HG03378 (cell line): ENCODE measurements around the gene TMEM51.
"Not testable (repeated sequence)": the region's sequence is repeated elsewhere in the genome, so short reads cannot be mapped to it uniquely, and the experiment has no call there.

ENCODE experiments used
- ATAC-seq: cut with Tn5 transposase; IDR thresholded peaks from one replicate; pipeline ENCODE4 v1.9.1; 2021; ENCODE audit warnings: mild to moderate bottlenecking, moderate library complexity; ENCODE audit not compliant: unreplicated experiment

TMEM51 gene

DNA sequence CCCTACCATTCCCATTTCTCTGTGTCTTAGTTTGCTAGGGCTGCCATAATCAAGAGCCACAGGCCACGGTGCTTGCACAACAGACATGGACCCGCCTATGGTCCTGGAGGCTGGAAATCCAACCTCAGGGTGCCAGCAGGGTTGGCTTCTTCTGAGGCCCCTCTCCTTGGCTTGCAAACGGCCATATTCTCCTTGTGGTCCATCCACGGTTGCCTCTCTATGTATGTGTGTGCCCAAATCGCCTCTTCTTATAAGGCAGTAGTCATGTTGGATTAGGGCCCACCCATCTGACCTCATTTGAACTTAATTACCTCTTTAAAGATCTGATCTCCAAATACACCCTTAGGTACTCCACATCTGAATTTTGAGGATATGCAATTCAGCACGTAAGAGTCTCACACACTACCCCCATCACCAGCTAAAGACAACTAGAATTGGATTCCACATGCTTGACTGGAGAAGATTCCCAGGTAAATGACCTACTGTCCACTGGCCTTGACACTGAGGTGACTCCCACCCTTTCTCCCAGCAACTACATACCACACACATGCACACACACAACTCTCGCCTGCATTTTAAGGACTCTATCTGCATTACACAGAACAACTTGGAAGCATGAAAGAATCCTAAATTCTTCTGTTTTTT is 28.3 kb upstream of the TMEM51 start:
- no peak for ATAC-seq

DNA sequence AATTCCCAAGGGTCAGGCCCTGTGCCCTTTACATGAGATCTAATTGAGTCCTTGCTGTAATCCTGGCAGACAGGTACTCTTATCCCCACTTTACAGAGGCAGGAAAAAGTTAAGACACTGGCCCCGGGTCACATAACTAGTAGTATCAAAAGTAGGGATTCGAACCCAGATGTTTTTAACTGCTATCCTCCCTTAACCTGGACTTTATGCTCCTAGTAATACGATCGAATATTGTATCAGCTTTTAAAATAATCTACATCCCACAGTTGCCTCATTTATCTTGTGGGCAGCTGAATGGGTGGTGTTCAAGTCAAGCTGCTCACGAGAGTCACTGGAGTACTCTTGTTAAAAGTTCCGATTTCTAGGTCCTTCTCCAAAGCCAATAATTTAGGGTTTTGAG is 25.5 kb upstream of the TMEM51 start:
- ATAC-seq = no peak

DNA sequence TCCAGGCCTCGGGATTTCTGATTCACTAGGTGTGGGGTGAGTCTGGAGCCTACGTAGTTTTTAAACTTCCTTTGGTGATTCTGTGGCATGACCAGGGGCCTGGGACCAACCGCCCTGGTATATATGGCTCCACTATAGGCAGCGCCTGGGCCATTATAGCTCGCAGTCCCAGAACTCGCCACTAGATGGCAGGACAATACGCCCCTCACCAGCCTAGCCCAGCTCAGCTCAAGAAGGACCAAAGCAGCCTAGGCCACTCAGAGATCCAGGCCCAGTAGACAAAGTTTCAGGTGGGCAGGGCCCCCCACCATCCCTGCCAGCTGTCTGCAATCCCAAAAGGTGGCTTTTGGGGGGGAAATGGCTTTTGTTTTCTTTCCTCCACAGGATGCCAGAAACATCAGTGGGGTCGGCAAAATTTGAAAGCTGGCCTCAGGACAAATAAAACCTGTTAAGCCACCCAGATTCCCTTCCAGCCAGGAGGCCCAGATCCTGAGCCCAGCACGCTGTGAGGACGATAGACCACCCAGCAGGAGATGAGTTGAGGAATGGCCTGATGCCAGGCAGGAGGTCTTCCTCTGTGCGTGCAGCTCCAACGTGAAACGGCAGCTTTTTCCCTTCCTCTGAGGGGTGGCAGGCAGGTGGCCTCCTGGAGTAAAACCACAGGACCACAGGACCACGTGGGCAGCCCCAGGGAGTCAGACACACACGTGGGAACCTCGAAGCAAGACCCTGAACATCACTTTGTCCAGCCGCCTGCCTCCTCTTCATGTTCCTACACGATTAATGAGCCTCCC is 24.8 kb upstream of the TMEM51 start:
- no peak for ATAC-seq

DNA sequence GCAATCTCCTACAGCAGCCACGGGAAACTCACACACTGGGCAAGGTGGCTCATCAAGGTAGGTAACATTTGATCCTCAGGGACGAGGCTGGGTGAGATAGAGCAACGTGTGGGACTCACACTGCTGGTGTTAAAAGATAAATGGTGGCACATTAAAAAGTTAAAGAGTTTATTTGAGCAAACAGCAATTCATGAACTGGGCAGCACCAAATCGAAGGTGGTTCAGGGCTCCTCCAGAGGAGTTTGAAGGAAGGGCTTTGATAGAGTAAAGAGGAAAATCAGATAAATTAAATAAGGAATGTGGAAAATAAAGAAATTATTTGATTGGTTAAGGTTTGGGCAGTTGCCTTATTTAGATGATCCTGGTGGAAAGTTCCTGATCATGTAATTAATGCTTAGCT is 23.6 kb upstream of the TMEM51 start:
- no peak for ATAC-seq

DNA sequence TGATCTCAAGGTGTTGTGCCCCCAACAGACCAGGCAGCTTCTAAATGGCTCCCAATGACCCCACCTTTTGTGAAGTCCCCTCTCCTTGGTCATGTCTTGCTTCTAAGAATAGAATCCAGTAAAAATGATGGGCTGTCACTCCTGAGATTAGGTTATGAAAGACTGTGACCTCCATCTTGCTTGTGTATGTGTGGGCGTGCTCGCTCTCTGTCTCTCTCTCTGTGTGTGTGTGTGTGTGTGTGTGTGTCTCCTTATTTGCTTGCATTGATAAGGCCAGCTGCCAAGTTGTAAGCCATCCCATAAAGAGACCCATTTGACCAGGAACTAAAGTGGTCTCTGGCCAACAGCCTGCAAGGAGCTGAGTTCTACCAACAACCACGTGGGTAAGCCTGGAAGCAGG is 22.9 kb upstream of the TMEM51 start:
- no peak for ATAC-seq

DNA sequence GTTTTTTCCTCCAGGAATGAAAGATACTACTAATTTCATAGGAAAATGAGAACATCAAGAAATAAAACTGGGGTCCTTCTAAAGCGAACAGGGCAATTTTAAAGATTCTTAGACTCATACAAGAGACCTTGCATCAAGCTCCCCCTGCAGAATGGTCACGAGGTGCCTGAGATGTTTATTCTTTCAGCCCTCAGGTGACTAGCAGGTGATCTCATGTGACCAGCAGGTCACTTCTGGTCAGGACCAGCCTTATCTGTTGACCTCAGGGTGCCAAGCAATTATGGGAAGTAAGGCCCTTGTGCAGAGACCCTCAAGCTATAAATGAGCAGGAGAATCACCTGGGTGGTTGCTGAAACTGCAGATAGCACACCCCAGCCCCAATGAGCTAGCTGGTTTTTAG is 20.6 kb upstream of the TMEM51 start:
- ATAC-seq = no peak

DNA sequence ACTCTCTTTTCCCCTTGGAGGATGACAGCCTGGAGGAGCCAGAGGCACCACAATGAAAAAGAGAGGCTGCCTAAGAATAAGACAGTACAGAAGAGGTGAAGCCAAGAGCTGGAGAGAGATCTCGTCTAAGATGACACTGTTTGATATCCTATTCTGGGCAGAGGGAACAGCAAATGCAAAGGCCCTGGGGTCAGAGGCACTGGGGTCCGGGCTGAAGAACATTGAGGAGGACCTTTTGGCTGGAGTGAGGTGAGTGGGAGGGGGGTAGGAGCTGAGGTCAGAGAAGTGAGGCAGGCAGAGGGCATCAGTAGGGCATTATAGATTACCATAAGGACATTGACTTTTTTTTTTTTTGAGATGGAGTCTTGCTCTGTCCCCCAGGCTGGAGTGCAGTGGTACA is 19.3 kb upstream of the TMEM51 start:
- no peak for ATAC-seq

DNA sequence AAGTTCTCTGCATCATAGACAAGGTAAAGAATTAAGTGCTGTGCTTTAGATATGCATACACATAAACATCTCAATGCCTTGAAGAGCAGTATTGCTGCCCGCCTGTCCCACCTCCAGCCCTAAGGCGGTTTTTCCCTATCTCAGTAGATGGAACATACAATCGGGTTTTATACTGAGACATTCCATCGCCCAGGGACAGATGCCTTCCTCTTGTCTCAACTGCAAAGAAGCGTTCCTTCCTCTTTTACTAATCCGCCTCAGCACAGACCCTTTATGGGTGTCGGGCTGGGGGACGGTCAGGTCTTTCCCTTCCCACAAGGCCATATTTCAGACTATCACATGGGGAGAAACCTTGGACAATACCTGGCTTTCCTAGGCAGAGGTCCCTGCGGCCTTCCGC is 17.9 kb upstream of the TMEM51 start:
- ATAC-seq = not testable (repeated sequence)

DNA sequence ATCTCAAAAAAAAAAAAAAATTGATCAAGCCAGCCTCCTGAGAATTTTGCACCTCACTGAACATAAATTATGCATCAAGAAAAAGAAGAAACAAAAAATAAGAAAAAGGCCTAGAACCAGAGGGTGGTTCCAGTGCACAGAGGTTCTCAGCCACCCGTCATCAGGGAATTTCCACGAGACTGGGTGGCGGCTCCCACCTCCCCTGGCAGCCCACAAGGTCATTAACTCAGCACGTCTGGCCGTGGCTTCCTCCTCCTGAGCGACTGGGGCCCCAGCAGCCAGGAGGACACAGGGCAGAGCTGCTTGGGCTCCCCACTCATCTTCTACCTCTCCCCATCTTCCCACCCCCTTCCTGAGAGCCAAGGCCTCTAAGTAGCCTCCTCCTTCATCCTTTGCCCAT is 15.7 kb upstream of the TMEM51 start:
- ATAC-seq = no peak

DNA sequence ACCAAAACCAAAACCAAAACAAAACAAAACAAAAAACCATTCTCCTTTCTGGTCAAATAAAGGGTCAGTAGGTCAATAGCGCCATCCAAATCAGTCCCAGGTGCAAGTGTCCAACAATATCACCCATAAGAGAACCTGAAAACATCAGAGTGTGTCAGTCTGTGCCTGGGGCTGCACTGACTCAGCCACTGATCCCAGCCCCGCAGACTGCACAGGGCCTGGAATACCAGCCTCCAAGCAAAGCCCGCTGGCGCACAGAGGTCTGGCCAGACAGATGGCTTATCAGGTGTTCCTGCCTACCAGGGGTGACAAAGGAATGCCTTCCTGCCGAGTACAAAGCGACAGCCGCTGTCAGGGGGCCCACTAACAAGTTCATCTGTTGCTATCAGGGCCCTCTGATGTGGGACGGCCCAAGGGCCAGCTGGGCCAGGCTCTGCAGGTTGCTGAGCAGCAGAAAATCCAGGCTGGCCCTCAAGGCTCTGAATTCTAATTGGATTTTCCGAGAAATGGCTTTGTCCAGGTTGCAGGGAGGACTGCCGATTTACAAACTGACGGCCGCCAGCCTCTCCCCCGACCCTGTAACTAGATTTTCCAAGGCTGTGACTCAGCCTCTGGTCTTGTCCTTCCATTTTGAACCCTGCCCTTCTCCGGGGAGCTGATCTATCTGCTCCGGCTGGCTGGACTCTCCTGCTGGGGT is 13.7 kb upstream of the TMEM51 start:
- ATAC-seq = no peak

DNA sequence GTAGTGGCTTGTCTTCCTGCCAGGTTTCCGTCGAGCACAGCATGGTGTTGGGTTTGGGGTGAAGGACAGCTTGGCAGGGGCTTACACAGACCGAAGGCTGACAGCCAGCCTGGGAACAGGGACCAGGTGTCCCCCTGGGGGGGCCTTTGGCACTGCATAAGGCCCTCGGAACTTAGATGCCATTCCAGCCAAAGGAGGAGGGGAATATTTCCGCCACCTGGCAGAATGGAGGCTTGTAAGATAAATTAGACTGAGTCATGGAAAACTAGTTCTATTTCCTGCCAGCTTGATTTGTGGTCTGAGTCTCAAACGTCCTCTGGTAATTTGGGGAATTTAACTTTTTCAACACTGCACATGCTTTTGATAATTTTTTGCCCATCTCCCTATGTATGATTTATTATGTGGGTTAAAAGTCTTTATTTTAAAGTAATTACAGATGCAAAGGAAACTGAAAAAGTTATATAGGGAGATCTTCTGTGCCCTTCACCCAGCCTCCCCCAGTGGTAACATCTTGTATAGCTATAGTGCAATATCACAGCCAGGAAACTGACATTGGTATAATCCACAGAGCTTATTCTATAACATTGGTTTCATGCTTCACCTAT is 11.5 kb upstream of the TMEM51 start:
- no peak for ATAC-seq

DNA sequence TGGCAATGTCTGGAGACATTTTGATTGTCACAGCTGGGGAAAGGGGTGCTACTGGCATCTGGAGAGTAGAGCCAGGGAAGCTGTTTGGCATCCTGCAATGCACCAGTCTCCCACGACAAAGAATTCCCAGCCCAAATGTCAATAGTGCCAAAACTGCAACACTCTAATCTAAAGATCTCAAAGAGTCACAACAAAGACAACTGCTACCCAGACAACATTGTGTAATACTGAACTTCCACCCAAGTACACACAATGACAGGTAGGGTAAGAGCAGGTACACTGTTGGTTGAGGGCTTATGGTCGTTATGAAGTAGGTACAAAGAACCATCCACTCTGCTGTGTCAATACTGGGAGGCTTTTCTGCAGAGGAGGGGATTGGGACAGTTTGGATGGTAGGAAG is 8.2 kb upstream of the TMEM51 start:
- no peak for ATAC-seq

DNA sequence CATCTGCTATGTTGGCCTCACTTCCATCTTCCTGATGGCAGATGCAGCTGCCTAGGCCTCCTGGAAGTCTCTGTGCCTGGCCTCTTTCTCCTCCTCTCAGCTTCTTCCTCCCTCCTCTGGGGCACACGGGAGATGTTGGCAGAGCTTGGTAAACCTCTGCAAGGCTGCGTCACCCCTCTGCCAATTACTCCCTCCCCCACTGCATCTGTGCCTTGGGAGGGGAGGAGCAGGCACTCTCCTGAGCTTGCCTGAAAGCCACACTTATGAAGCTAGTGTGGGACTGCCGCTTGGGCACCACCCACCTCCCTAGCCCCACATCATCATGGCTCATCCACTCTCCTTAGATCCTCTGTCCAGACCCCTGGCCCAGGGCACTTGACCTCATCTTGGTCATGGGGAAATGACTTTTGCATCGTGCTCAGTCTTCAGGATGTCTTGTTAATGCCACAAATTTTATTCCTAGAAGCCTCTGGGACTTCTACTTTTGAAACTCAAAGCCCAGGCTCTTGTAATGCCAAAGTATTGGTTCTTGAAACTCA is 7.3 kb upstream of the TMEM51 start:
- ATAC-seq = no peak

DNA sequence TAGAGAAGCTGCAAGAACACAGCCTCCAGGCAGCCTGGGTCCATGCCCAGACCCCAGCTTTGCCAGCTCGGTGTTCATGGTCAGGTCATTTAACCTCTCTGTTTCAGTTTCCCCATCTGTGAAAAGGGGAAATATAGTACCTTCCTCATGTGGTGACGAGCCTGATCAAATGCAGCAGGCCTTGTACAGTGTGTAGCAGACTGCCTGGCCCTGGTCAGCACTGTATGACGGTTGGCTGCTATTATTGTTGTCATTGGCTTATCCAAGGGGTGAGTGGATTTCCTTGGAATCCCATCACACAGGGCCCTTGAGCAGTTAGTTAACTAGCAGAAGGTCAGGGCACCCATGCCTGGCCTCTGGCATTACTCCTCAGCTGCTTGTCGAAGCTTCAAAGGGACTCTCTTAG is 6.6 kb upstream of the TMEM51 start:
- ATAC-seq = no peak

DNA sequence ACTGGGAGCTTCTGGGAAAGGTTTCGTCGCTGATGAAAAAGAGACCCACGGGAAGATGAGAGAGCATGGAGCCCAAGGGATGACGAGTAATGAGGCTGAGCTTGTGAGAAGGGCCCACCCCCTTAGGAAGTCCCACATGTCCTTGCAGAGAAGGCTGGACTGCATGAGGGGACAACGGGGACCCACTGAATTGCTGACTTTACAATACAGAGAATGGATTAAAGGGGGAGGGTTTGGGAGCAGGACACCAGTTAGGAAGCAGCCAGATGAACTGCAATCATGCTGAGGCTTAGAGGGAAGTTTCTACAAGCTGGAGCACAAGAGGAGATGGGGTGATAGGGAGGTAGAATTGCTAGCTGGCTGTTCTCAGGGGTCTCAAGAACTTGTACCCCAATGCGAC is 5.5 kb upstream of the TMEM51 start:
- no peak for ATAC-seq

DNA sequence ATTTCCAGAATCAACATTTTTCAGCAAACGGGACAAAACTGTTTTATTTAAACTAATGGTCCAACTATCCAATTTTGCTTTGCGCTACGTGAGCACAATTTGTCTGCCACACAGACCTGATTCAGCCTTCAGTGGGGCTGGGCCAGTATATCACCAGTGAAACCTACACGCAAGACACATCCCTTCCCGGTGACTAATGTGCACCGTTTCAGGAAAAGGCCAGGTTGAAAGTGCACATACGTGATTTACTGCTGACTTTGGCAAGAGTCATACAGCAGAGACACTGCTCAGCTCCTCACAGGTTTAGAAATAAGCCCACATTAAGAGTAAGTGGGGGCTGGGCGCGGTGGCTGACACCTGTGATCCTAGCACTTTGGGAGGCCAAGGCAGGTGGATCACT is 5.1 kb upstream of the TMEM51 start:
- ATAC-seq = no peak

DNA sequence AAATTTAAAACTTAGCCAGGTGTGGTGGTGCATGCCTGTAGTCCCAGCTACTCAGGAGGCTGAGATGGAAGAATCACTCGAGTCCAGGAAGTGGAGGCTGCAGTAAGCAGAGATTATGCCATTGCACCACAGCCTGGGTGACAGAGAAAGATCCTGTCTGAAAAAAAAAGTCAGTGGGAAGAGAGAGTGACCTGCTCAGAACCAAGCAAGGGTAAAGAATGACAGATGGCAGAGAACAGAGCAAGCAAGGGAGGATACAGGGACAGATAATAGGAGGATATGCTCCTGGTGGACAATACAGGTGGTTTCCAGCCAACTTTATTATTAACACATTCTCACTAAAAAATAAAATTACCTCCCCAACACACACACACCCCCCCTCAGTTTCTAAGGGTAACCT is 4.6 kb upstream of the TMEM51 start:
- ATAC-seq = no peak

DNA sequence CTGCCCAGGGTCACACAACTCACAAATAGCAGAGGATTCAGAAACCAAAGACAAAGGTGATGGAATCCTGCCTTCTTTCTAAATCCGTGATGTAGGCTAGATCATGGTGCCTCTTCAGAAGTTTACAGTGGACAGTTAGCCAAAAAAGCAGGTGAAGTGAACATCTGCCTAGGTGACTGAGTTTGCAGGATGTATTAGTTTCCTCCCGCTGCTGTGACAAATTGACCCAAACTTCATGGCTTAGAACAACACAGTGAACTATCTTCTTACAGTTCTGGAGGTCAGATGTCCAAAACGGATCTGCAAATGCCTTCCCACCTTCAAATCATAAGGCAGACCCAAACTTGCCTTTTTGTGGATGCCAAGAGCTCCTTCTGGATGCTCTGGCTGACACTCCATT is 3.2 kb upstream of the TMEM51 start:
- no peak for ATAC-seq

DNA sequence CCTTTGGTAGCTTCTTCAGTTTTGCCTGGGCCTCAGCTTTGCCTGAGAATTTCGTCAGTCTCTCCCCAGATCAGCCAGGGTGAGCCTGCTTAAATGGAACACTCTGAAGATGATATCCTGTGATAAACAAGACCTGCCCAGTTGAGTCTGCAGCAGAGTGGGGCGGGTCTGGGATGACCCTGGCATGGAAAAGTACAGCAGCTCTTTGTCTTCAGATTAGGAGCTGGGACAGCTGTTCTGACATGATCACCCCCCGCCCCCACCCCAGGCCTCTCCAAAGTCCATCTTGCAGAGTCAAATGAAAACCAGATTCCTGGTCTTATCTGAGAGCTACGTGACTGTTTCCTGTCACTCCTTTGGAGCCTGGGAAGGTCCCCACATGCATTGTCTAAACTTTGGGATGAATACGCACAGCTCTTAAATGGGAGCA is 2.2 kb upstream of the TMEM51 start:
- no peak for ATAC-seq

DNA sequence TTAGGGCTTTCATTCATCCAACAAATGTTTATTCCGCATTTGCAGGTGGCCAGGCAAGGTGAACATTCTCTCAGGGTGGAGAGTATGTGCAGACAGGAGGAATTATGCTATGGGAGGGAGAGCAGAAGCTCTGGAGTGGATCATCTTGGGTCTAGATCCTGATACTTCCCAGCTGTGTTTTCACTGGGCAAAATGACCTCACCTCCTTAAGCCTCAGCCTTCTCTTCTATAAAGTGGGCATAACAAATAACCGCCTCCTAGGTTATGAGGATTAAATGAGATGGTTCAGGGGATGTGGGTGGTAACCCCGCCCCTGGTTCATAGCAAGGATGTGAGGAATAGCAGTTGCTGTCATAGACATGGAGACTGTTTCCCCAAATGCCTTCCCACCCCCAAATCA is 1.7 kb upstream of the TMEM51 start:
- ATAC-seq = no peak
